ENCODE data around the gene BLOC1S4.

The BLOC1S4 gene

GRCh38 chr4:6749340-6750171, 33.6 kb downstream of the BLOC1S4 start:
- in situ Hi-C loops (cut with HindIII; ENCODE audit: low sequenced_read_pairs), result no loop called here
- peak; percentile 10 for DNase-seq (ENCODE audit: low read depth, low spot score)
- H3K4me3 ChIP-seq (ENCODE audit: low read depth, low read length), result no peak overlapping the region
- no peak for TF ChIP-seq CTCF (IDR thresholded peaks at IDR 0.05; ENCODE audit: low read depth, low read length)

- no peak for TF ChIP-seq CTCF (IDR thresholded peaks at IDR 0.05; ENCODE audit: low read depth, low read length)
- in situ Hi-C loops (cut with HindIII; ENCODE audit: low sequenced_read_pairs), result no loop called here
- no peak overlapping the region for H3K4me3 ChIP-seq (ENCODE audit: low read depth, low read length)
- DNase-seq (ENCODE audit: low read depth, low spot score), result no peak
These were observed 34.6 kb downstream of the BLOC1S4 start for GRCh38 chr4:6750286-6751221.

GRCh38 chr4:6751611-6752485, 35.9 kb downstream of the BLOC1S4 start:
- in situ Hi-C loops (cut with HindIII; ENCODE audit: low sequenced_read_pairs), result no loop called here
- H3K4me3 ChIP-seq (ENCODE audit: low read depth, low read length), result no peak overlapping the region
- no peak for DNase-seq (ENCODE audit: low read depth, low spot score)
- TF ChIP-seq CTCF (IDR thresholded peaks at IDR 0.05; ENCODE audit: low read depth, low read length), result no peak

- in situ Hi-C loops (cut with HindIII; ENCODE audit: low sequenced_read_pairs), result no loop called here
- no peak for TF ChIP-seq CTCF (IDR thresholded peaks at IDR 0.05; ENCODE audit: low read depth, low read length)
- H3K4me3 ChIP-seq (ENCODE audit: low read depth, low read length), result no peak overlapping the region
- DNase-seq (ENCODE audit: low read depth, low spot score), result no peak
These were observed 36.5 kb downstream of the BLOC1S4 start for GRCh38 chr4:6752486-6752829.

GRCh38 chr4:6753103-6753560, 37.2 kb downstream of the BLOC1S4 start:
- no peak for TF ChIP-seq CTCF (IDR thresholded peaks at IDR 0.05; ENCODE audit: low read depth, low read length)
- in situ Hi-C loops (cut with HindIII; ENCODE audit: low sequenced_read_pairs), result no loop called here
- no peak for DNase-seq (ENCODE audit: low read depth, low spot score)

GRCh38 chr4:6753891-6754290, 37.9 kb downstream of the BLOC1S4 start:
- no peak for TF ChIP-seq CTCF (IDR thresholded peaks at IDR 0.05; ENCODE audit: low read depth, low read length)
- no peak for DNase-seq (ENCODE audit: low read depth, low spot score)
- H3K4me3 ChIP-seq (ENCODE audit: low read depth, low read length), result no peak overlapping the region
- in situ Hi-C loops (cut with HindIII; ENCODE audit: low sequenced_read_pairs), result no loop called here

More at GRCh38 chr4:6753103-6753560, 37.2 kb downstream of the BLOC1S4 start:
- H3K4me3 ChIP-seq (ENCODE audit: low read depth, low read length), result no peak overlapping the region

Measured in astrocyte of the spinal cord (primary cell).